ENCODE measurements around the gene GRK5.
"Not testable (repeated sequence)": the region's sequence is repeated elsewhere in the genome, so short reads cannot be mapped to it uniquely, and the experiment has no call there.

GRK5 gene

GRCh38 chr10:119256030-119256429 lies 48.7 kb downstream of the GRK5 start:
- Histone ChIP-seq H3K4me1 (ENCODE audit: control insufficient read depth, insufficient read depth, low read length) (no peaks in the 10 kb centered on the region), H3K9me3 (ENCODE audit: control insufficient read depth, insufficient read depth, low read length) (no peaks in the 10 kb centered on the region), H3K4me3 (ENCODE audit: low read depth, low read length) (no peak overlapping the region), H3K9ac (ENCODE audit: low read depth, low read length) (no peak overlapping the region), H3K36me3 (ENCODE audit: control insufficient read depth, insufficient read depth, low read length) (peaks cover 3% of the 10 kb centered on the region), H3K27me3 (ENCODE audit: control insufficient read depth, insufficient read depth, low read length) (peaks cover 19% of the 10 kb centered on the region)

GRCh38 chr10:119256897-119257296 lies 49.5 kb downstream of the GRK5 start:
- Histone ChIP-seq H3K4me3 (ENCODE audit: low read depth, low read length) (no peak overlapping the region), H3K36me3 (ENCODE audit: control insufficient read depth, insufficient read depth, low read length) (peaks cover 3% of the 10 kb centered on the region), H3K9ac (ENCODE audit: low read depth, low read length) (no peak overlapping the region), H3K27me3 (ENCODE audit: control insufficient read depth, insufficient read depth, low read length) (peaks cover 17% of the 10 kb centered on the region), H3K9me3 (ENCODE audit: control insufficient read depth, insufficient read depth, low read length) (no peaks in the 10 kb centered on the region), H3K4me1 (ENCODE audit: control insufficient read depth, insufficient read depth, low read length) (no peaks in the 10 kb centered on the region)

GRCh38 chr10:119257899-119258419 lies 50.6 kb downstream of the GRK5 start:
- Histone ChIP-seq H3K36me3 (ENCODE audit: control insufficient read depth, insufficient read depth, low read length) (peaks cover 3% of the 10 kb centered on the region), H3K27me3 (ENCODE audit: control insufficient read depth, insufficient read depth, low read length) (peaks cover 10% of the 10 kb centered on the region), H3K4me1 (ENCODE audit: control insufficient read depth, insufficient read depth, low read length) (no peaks in the 10 kb centered on the region), H3K9me3 (ENCODE audit: control insufficient read depth, insufficient read depth, low read length) (no peaks in the 10 kb centered on the region), H3K9ac (ENCODE audit: low read depth, low read length) (no peak overlapping the region), H3K4me3 (ENCODE audit: low read depth, low read length) (no peak overlapping the region)

GRCh38 chr10:119259345-119259744 lies 52.0 kb downstream of the GRK5 start:
- no peak overlapping the region for H3K4me3 ChIP-seq (ENCODE audit: low read depth, low read length)
- H3K36me3 ChIP-seq (ENCODE audit: control insufficient read depth, insufficient read depth, low read length) = peaks cover 3% of the 10 kb centered on the region
- no peaks in the 10 kb centered on the region for H3K4me1 ChIP-seq (ENCODE audit: control insufficient read depth, insufficient read depth, low read length)
- no peaks in the 10 kb centered on the region for H3K9me3 ChIP-seq (ENCODE audit: control insufficient read depth, insufficient read depth, low read length)
- peaks cover 9% of the 10 kb centered on the region for H3K27me3 ChIP-seq (ENCODE audit: control insufficient read depth, insufficient read depth, low read length)
- no peak overlapping the region for H3K9ac ChIP-seq (ENCODE audit: low read depth, low read length)

GRCh38 chr10:119261016-119261415 lies 53.6 kb downstream of the GRK5 start:
- H3K27me3 ChIP-seq (ENCODE audit: control insufficient read depth, insufficient read depth, low read length); H3K9ac ChIP-seq (ENCODE audit: low read depth, low read length); H3K36me3 ChIP-seq (ENCODE audit: control insufficient read depth, insufficient read depth, low read length); H3K4me1 ChIP-seq (ENCODE audit: control insufficient read depth, insufficient read depth, low read length); H3K4me3 ChIP-seq (ENCODE audit: low read depth, low read length); H3K9me3 ChIP-seq (ENCODE audit: control insufficient read depth, insufficient read depth, low read length): not testable (repeated sequence)

GRCh38 chr10:119263951-119264617 lies 56.7 kb downstream of the GRK5 start:
- Histone ChIP-seq H3K9me3 (ENCODE audit: control insufficient read depth, insufficient read depth, low read length) (no peaks in the 10 kb centered on the region), H3K36me3 (ENCODE audit: control insufficient read depth, insufficient read depth, low read length) (no peaks in the 10 kb centered on the region), H3K9ac (ENCODE audit: low read depth, low read length) (no peak overlapping the region), H3K27me3 (ENCODE audit: control insufficient read depth, insufficient read depth, low read length) (no peaks in the 10 kb centered on the region), H3K4me3 (ENCODE audit: low read depth, low read length) (no peak overlapping the region), H3K4me1 (ENCODE audit: control insufficient read depth, insufficient read depth, low read length) (no peaks in the 10 kb centered on the region)

- Histone ChIP-seq H3K4me1 (ENCODE audit: control insufficient read depth, insufficient read depth, low read length) (no peaks in the 10 kb centered on the region), H3K36me3 (ENCODE audit: control insufficient read depth, insufficient read depth, low read length) (no peaks in the 10 kb centered on the region), H3K9ac (ENCODE audit: low read depth, low read length) (no peak overlapping the region), H3K4me3 (ENCODE audit: low read depth, low read length) (no peak overlapping the region), H3K27me3 (ENCODE audit: control insufficient read depth, insufficient read depth, low read length) (no peaks in the 10 kb centered on the region), H3K9me3 (ENCODE audit: control insufficient read depth, insufficient read depth, low read length) (no peaks in the 10 kb centered on the region)
Measured at GRCh38 chr10:119265691-119266090, 58.3 kb downstream of the GRK5 start.

GRCh38 chr10:119267384-119267783 lies 60.0 kb downstream of the GRK5 start:
- Histone ChIP-seq H3K9ac (ENCODE audit: low read depth, low read length) (no peak overlapping the region), H3K9me3 (ENCODE audit: control insufficient read depth, insufficient read depth, low read length) (no peaks in the 10 kb centered on the region), H3K27me3 (ENCODE audit: control insufficient read depth, insufficient read depth, low read length) (no peaks in the 10 kb centered on the region), H3K4me1 (ENCODE audit: control insufficient read depth, insufficient read depth, low read length) (no peaks in the 10 kb centered on the region), H3K36me3 (ENCODE audit: control insufficient read depth, insufficient read depth, low read length) (no peaks in the 10 kb centered on the region), H3K4me3 (ENCODE audit: low read depth, low read length) (no peak overlapping the region)

- H3K4me1 ChIP-seq (ENCODE audit: control insufficient read depth, insufficient read depth, low read length) = no peaks in the 10 kb centered on the region
- H3K9me3 ChIP-seq (ENCODE audit: control insufficient read depth, insufficient read depth, low read length) = no peaks in the 10 kb centered on the region
- no peaks in the 10 kb centered on the region for H3K36me3 ChIP-seq (ENCODE audit: control insufficient read depth, insufficient read depth, low read length)
- H3K9ac ChIP-seq (ENCODE audit: low read depth, low read length) = no peak overlapping the region
- H3K4me3 ChIP-seq (ENCODE audit: low read depth, low read length) = no peak overlapping the region
- H3K27me3 ChIP-seq (ENCODE audit: control insufficient read depth, insufficient read depth, low read length) = no peaks in the 10 kb centered on the region
Measured at GRCh38 chr10:119268428-119268827, 61.1 kb downstream of the GRK5 start.

- Histone ChIP-seq H3K27me3 (ENCODE audit: control insufficient read depth, insufficient read depth, low read length) (no peaks in the 10 kb centered on the region), H3K36me3 (ENCODE audit: control insufficient read depth, insufficient read depth, low read length) (no peaks in the 10 kb centered on the region), H3K9ac (ENCODE audit: low read depth, low read length) (no peak overlapping the region), H3K9me3 (ENCODE audit: control insufficient read depth, insufficient read depth, low read length) (no peaks in the 10 kb centered on the region), H3K4me1 (ENCODE audit: control insufficient read depth, insufficient read depth, low read length) (no peaks in the 10 kb centered on the region), H3K4me3 (ENCODE audit: low read depth, low read length) (no peak overlapping the region)
Measured at GRCh38 chr10:119268871-119269506, 61.6 kb downstream of the GRK5 start.

GRCh38 chr10:119269737-119270136 lies 62.4 kb downstream of the GRK5 start:
- Histone ChIP-seq H3K4me3 (ENCODE audit: low read depth, low read length) (no peak overlapping the region), H3K27me3 (ENCODE audit: control insufficient read depth, insufficient read depth, low read length) (no peaks in the 10 kb centered on the region), H3K9ac (ENCODE audit: low read depth, low read length) (no peak overlapping the region), H3K9me3 (ENCODE audit: control insufficient read depth, insufficient read depth, low read length) (no peaks in the 10 kb centered on the region), H3K36me3 (ENCODE audit: control insufficient read depth, insufficient read depth, low read length) (no peaks in the 10 kb centered on the region), H3K4me1 (ENCODE audit: control insufficient read depth, insufficient read depth, low read length) (no peaks in the 10 kb centered on the region)

- Histone ChIP-seq H3K9ac (ENCODE audit: low read depth, low read length) (no peak overlapping the region), H3K9me3 (ENCODE audit: control insufficient read depth, insufficient read depth, low read length) (no peaks in the 10 kb centered on the region), H3K27me3 (ENCODE audit: control insufficient read depth, insufficient read depth, low read length) (no peaks in the 10 kb centered on the region), H3K4me1 (ENCODE audit: control insufficient read depth, insufficient read depth, low read length) (no peaks in the 10 kb centered on the region), H3K4me3 (ENCODE audit: low read depth, low read length) (no peak overlapping the region), H3K36me3 (ENCODE audit: control insufficient read depth, insufficient read depth, low read length) (no peaks in the 10 kb centered on the region)
Measured at GRCh38 chr10:119270762-119271366, 63.5 kb downstream of the GRK5 start.
